ENCODE results near the gene PIH1D1.
"Not testable (repeated sequence)": the region's sequence is repeated elsewhere in the genome, so short reads cannot be mapped to it uniquely, and the experiment has no call there.

PIH1D1 gene

DNA sequence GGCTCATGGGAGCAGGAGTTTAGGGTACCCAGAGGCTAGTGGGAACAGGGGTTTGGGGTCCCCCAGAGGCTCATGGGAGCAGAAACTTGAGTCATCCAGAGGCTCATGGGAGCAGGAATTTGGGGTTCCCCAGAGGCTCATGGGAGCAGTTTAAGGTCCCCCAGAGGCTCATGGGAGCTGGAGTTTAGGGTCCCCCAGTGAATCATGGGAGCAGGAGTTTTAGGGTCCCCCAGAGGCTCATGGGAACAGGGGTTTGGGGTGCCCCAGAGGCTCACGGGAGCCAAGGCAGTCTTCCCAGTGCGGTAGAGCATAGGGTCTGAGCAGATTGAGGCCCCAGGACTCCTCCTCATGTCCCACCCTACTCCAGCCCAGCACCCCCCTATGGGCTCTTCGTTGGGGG, 13.8 kb upstream of the PIH1D1 start:
- no peak for TF ChIP-seq POLR2AphosphoS5 (IDR thresholded peaks at IDR 0.05; ENCODE audit: low read depth, low read length)
- TF ChIP-seq TAF1 (IDR thresholded peaks at IDR 0.05; ENCODE audit: borderline replicate concordance, low read depth, low read length) = no peak
- TF ChIP-seq POLR2A (IDR thresholded peaks at IDR 0.05; ENCODE audit: low read depth, low read length) = no peak
- no peak for DNase-seq (ENCODE audit: insufficient read length)
- FAIRE-seq = no peak

GRCh38 chr19:49463960-49464740, 12.5 kb upstream of the PIH1D1 start:
- no peak for FAIRE-seq
- TF ChIP-seq POLR2A (IDR thresholded peaks at IDR 0.05; ENCODE audit: low read depth, low read length) (no peak), TAF1 (IDR thresholded peaks at IDR 0.05; ENCODE audit: borderline replicate concordance, low read depth, low read length) (no peak), POLR2AphosphoS5 (IDR thresholded peaks at IDR 0.05; ENCODE audit: low read depth, low read length) (no peak)
- DNase-seq (ENCODE audit: insufficient read length) = no peak

GRCh38 chr19:49462492-49462891, 10.9 kb upstream of the PIH1D1 start:
- TF ChIP-seq POLR2AphosphoS5 (IDR thresholded peaks at IDR 0.05; ENCODE audit: low read depth, low read length) (no peak), TAF1 (IDR thresholded peaks at IDR 0.05; ENCODE audit: borderline replicate concordance, low read depth, low read length) (no peak), POLR2A (IDR thresholded peaks at IDR 0.05; ENCODE audit: low read depth, low read length) (no peak)
- no peak for FAIRE-seq
- DNase-seq (ENCODE audit: insufficient read length) = no peak

DNA sequence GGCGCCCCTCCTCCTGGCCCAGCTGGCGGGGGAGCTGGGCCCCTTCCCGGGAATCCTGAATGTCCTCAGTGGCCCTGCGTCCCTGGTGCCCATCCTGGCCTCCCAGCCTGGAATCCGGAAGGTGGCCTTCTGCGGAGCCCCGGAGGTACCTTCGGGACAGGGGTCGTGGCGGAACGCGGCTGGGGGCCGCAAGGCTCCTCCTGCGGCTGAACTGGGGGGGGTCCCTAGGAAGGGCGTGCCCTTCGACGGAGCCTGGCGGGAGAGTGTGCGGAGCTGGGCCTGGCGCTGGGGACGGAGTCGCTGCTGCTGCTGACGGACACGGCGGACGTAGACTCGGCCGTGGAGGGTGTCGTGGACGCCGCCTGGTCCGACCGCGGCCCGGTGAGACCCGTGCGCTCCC, 10.0 kb upstream of the PIH1D1 start:
- no peak for DNase-seq (ENCODE audit: insufficient read length)
- TF ChIP-seq POLR2A (IDR thresholded peaks at IDR 0.05; ENCODE audit: low read depth, low read length) = no peak
- no peak for TF ChIP-seq TAF1 (IDR thresholded peaks at IDR 0.05; ENCODE audit: borderline replicate concordance, low read depth, low read length)
- TF ChIP-seq POLR2AphosphoS5 (IDR thresholded peaks at IDR 0.05; ENCODE audit: low read depth, low read length) = no peak
- FAIRE-seq = no peak

GRCh38 chr19:49461130-49461529, 9.5 kb upstream of the PIH1D1 start:
- DNase-seq (ENCODE audit: insufficient read length); FAIRE-seq: not testable (repeated sequence)

DNA sequence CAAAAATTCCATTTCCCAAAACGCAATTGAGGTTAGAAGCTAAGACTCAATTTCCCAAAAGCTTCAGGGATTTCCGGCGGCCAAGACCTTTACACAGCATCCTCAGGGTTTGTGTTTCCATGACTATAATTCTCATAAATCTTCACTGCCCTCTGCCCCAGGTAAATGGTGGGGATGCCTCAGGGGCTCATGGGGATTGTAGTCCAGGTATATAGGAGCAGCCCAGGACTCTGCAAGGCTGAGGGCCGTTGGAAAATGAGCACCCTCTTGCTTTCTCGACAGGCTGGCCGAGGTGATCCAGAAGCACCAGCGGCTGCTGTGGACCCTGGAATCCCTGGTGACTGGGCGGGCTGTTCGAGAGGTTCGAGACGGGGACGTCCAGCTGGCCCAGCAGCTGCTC, 7.8 kb upstream of the PIH1D1 start:
- TF ChIP-seq TAF1 (IDR thresholded peaks at IDR 0.05; ENCODE audit: borderline replicate concordance, low read depth, low read length) (no peak), POLR2A (IDR thresholded peaks at IDR 0.05; ENCODE audit: low read depth, low read length) (no peak), POLR2AphosphoS5 (IDR thresholded peaks at IDR 0.05; ENCODE audit: low read depth, low read length) (no peak)
- no peak for DNase-seq (ENCODE audit: insufficient read length)
- FAIRE-seq = no peak

DNA sequence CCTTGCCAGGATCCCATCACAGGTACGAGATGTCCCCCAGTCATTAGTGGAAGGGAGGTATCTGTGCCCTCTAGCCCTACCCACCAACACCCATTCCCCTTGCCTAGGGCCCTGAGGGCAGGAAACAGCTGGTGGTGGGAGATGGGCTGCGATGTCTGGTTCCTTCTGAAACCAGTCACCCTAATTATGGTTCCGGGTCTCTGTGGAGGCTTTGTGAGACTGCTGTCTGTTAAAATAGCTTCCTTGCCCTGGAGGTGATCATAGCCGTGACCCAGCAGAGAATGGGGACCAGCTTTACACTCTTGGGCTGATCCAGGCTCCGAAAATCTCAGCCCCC, 6.9 kb upstream of the PIH1D1 start:
- TF ChIP-seq TAF1 (IDR thresholded peaks at IDR 0.05; ENCODE audit: borderline replicate concordance, low read depth, low read length) (no peak), POLR2A (IDR thresholded peaks at IDR 0.05; ENCODE audit: low read depth, low read length) (no peak), POLR2AphosphoS5 (IDR thresholded peaks at IDR 0.05; ENCODE audit: low read depth, low read length) (no peak)
- FAIRE-seq = no peak
- DNase-seq (ENCODE audit: insufficient read length) = no peak

GRCh38 chr19:49456326-49456725, 4.7 kb upstream of the PIH1D1 start:
- TF ChIP-seq POLR2A (IDR thresholded peaks at IDR 0.05; ENCODE audit: low read depth, low read length) (no peak), TAF1 (IDR thresholded peaks at IDR 0.05; ENCODE audit: borderline replicate concordance, low read depth, low read length) (no peak)
- FAIRE-seq = no peak
- DNase-seq (ENCODE audit: insufficient read length) = no peak

GRCh38 chr19:49455773-49456172, 4.2 kb upstream of the PIH1D1 start:
- FAIRE-seq (no peak), DNase-seq (ENCODE audit: insufficient read length) (no peak)
- TF ChIP-seq TAF1 (IDR thresholded peaks at IDR 0.05; ENCODE audit: borderline replicate concordance, low read depth, low read length) = no peak
- TF ChIP-seq POLR2A (IDR thresholded peaks at IDR 0.05; ENCODE audit: low read depth, low read length) = no peak
- no peak for TF ChIP-seq POLR2AphosphoS5 (IDR thresholded peaks at IDR 0.05; ENCODE audit: low read depth, low read length)

- TF ChIP-seq POLR2AphosphoS5 (IDR thresholded peaks at IDR 0.05; ENCODE audit: low read depth, low read length) (no peak), POLR2A (IDR thresholded peaks at IDR 0.05; ENCODE audit: low read depth, low read length) (no peak), TAF1 (IDR thresholded peaks at IDR 0.05; ENCODE audit: borderline replicate concordance, low read depth, low read length) (no peak)
- FAIRE-seq (no peak), DNase-seq (ENCODE audit: insufficient read length) (no peak)
These were observed 2.2 kb upstream of the PIH1D1 start for GRCh38 chr19:49453757-49454240.

DNA sequence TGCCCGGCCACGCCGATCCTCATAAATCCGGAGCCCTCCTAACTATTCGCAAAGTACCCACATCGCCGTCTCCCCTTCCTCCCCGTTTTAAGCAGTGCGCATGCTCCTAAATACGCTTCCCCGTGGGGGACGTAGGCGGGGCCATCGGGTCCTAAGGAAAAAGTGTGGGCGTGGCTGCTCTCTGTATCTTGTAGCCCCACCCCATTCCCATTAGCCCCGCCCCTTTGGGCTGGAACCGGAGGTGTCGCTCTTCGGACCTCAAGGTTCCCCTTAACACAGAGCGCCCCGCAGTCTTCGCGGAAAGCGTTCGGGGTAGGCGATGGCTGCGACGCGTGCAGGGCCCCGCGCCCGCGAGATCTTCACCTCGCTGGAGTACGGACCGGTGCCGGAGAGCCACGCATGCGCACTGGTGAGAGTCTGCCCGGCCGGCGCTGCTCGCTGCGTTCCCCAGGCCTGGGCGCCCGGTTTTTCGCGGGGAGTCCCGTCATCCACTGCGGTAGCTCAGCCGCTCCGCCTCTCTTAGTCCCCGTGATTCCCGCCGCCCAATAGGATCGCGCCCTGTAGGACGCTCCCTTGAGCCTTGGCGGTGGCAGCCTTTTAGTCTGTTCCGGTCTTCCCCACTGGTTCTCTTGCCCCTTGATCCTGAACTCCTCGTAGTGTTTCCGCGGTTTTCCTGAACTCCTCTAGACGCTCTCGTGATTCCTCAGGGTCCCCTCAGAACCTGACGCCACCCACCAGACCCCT, 1.6 kb upstream of the PIH1D1 start, which contains the start of gene ALDH16A1:
Gene ALDH16A1, plus strand, starts transcription at position 213 of the 744 bp plus-strand sequence. Its CDS starts 107 bp downstream, at position 320.
- TF ChIP-seq POLR2A (IDR thresholded peaks at IDR 0.05; ENCODE audit: low read depth, low read length) (peak; percentile 96), POLR2AphosphoS5 (IDR thresholded peaks at IDR 0.05; ENCODE audit: low read depth, low read length) (peak; percentile 98), TAF1 (IDR thresholded peaks at IDR 0.05; ENCODE audit: borderline replicate concordance, low read depth, low read length) (peak; percentile 83)
- FAIRE-seq (peak; percentile 90), DNase-seq (ENCODE audit: insufficient read length) (peak; percentile 97)

- DNase-seq (ENCODE audit: insufficient read length) (no peak), FAIRE-seq (no peak)
- TF ChIP-seq TAF1 (IDR thresholded peaks at IDR 0.05; ENCODE audit: borderline replicate concordance, low read depth, low read length) (no peak), POLR2AphosphoS5 (IDR thresholded peaks at IDR 0.05; ENCODE audit: low read depth, low read length) (no peak), POLR2A (IDR thresholded peaks at IDR 0.05; ENCODE audit: low read depth, low read length) (no peak)
These were observed 1.2 kb downstream of the PIH1D1 start for GRCh38 chr19:49450405-49450804.
